ENCODE data around the gene RHOXF1. TPM values are rescaled to one million over a fixed set of nuclear protein-coding genes. Genes with fewer than 3 reads are reported as not detected.

The RHOXF1 gene
- total and polyA plus RNA-seq, 10 of the 15 experiments (the other 5 are each of a cell fraction or from before 2014, with no cell fraction given) = 0.10 to 2.5 TPM; not detected in 8

- Histone ChIP-seq H3K9me3 (replicated peaks; ENCODE audit: control insufficient read depth, insufficient read depth, low read length) (no peaks in the 10 kb centered on the region; the same call in 2 of the 3 replicates), H3K27me3 (replicated peaks in 1 of 2; ENCODE audit: control insufficient read depth in 2 of 2, insufficient read depth in 2 of 2, low read length in 1 of 2) (no peaks in the 10 kb centered on the region), H3K36me3 (ENCODE audit: control insufficient read depth in 2 of 2, insufficient read depth in 2 of 2, low read length in 1 of 2) (no peaks in the 10 kb centered on the region), H3K9ac (ENCODE audit: control insufficient read depth, insufficient read depth, low read length) (no peak overlapping the region), H3K4me1 (ENCODE audit: control insufficient read depth, insufficient read depth, low read length) (no peaks in the 10 kb centered on the region), H3K4me2 (ENCODE audit: control insufficient read depth, insufficient read depth) (no peak overlapping the region), H4K20me1 (ENCODE audit: control insufficient read depth, insufficient read depth) (no peaks in the 10 kb centered on the region), H3K79me2 (ENCODE audit: control insufficient read depth, insufficient read depth, low read length) (no peaks in the 10 kb centered on the region), H2AFZ (ENCODE audit: control insufficient read depth, low read depth, low read length) (no peak overlapping the region), H3K27ac (ENCODE audit: control insufficient read depth, insufficient read depth) (no peak overlapping the region), H3K4me3 (no peak overlapping the region)
- DNase-seq (ENCODE audit: low read depth, low spot score) (no peak), ATAC-seq (no peak), FAIRE-seq (no peak)
- intact Hi-C loops (cut with micrococcal nuclease; ENCODE audit: unreplicated experiment) = no loop called here
- ChIA-PET RAD21 (ENCODE audit: unreplicated experiment) (no interaction called here), SMC1A (ENCODE audit: uncharacterized antibody, unreplicated experiment) (interaction anchor here (0.6 to 1.0 kb wide), 2 partner anchors 23 to 495 kb away, joined by 3 read pairs; no protein-coding TSS in a partner anchor), POLR2A (no interaction called here), CTCF (no interaction called here)
- TF ChIP-seq POU2F2 (IDR thresholded peaks at IDR 0.05; ENCODE audit: borderline replicate concordance, low read depth, low read length) (no peak), CHD4 (IDR thresholded peaks at IDR 0.05) (no peak), IKZF2 (IDR thresholded peaks at IDR 0.05) (no peak), ZBTB11 (CRISPR knock-in tag; IDR thresholded peaks at IDR 0.05) (no peak), RFX5 (IDR thresholded peaks at IDR 0.05; ENCODE audit: low read depth, low read length) (no peak), IKZF1 (conservative IDR thresholded peaks at IDR 0.05) (no peak)
- no TSS peak for BruUV-seq (replicated peaks)
- in situ Hi-C loops (cut with MboI) = loop anchor here (25.0 kb wide), 1 partner anchor 101 kb away; no protein-coding TSS in a partner anchor
Observed at GRCh38 chrX:120111611-120112010, 4.1 kb downstream of the RHOXF1 start.
